PC-3 (cell line): Measurements from ENCODE around the gene TRPM8. TPM values are rescaled to one million over a fixed set of nuclear protein-coding genes. Genes with fewer than 3 reads are reported as not detected.

Experiments used
- ATAC-seq: fragments of 200-7000 bp; cut with Tn5 transposase; 2 replicates; pipeline ENCODE4 v1.9.1; 2020; ENCODE audit warnings: mild to moderate bottlenecking, moderate library complexity
- BruUV-seq: library from RNA; stranded (reverse); fragments of 400-500 nt; replicated peaks from 2 replicates; lab custom pipeline; 2021; lab: Mats Ljungman, UMichigan
- CTCF ChIA-PET: fragments of 300-600 bp; sonication (Branson Sonifier 250); formaldehyde crosslinking; loops from one replicate; lab custom pipeline; 2022; ENCODE audit warnings: antibody characterized with exemption; lab: Charles Lee
- POLR2A ChIA-PET: fragments of 300-600 bp; sonication (Branson Sonifier 250); formaldehyde crosslinking; loops from one replicate; lab custom pipeline; 2022; ENCODE audit warnings: antibody characterized with exemption; ENCODE audit not compliant: unreplicated experiment; lab: Charles Lee
- DNase-seq: peaks from one replicate; pipeline ENCODE4 v3.0.0-alpha.2; 2015
- H2AFZ ChIP-seq: fragments of 300-600 bp; sonication (generic); 2 replicates; pipeline ENCODE4 v1.6.0; 2016; ENCODE audit warnings: antibody characterized with exemption, low read length
- H3F3A ChIP-seq: fragments of 300-600 bp; sonication (generic); one replicate; pipeline ENCODE4 v1.6.0; 2017; ENCODE audit warnings: antibody characterized with exemption, low read length, control low read depth, mild to moderate bottlenecking; ENCODE audit not compliant: unreplicated experiment
- H3K27ac ChIP-seq: fragments of 300-600 bp; sonication (generic); 2 replicates; pipeline ENCODE4 v1.5.1; 2016; ENCODE audit warnings: mild to moderate bottlenecking, low read length
- H3K27me3 ChIP-seq: fragments of 300-600 bp; sonication (generic); 2 replicates; pipeline ENCODE4 v1.6.1; 2016; ENCODE audit warnings: low read length, mixed read lengths
- H3K36me3 ChIP-seq: fragments of 300-600 bp; sonication (generic); 2 replicates; pipeline ENCODE4 v1.6.1; 2016; ENCODE audit warnings: low read depth, mixed run types, low read length, mixed read lengths
- H3K4me1 ChIP-seq: fragments of 300-600 bp; sonication (generic); 2 replicates; pipeline ENCODE4 v1.5.1; 2016; ENCODE audit warnings: low read length; ENCODE audit not compliant: insufficient read depth
- H3K4me2 ChIP-seq: fragments of 300-600 bp; sonication (generic); 2 replicates; pipeline ENCODE4 v1.6.0; 2016; ENCODE audit warnings: low read length
- H3K4me3 ChIP-seq: fragments of 300-600 bp; sonication (generic); 2 replicates; pipeline ENCODE4 v1.5.1; 2016; ENCODE audit warnings: mild to moderate bottlenecking, low read length, mixed read lengths
- H3K79me2 ChIP-seq: fragments of 300-600 bp; sonication (generic); 2 replicates; pipeline ENCODE4 v1.6.1; 2017; ENCODE audit warnings: low read length, mixed read lengths
- H3K9ac ChIP-seq: fragments of 300-600 bp; sonication (generic); 2 replicates; pipeline ENCODE4 v1.6.0; 2016; ENCODE audit warnings: mild to moderate bottlenecking, low read length
- H3K9me2 ChIP-seq: fragments of 300-600 bp; sonication (generic); replicated peaks from 2 replicates; pipeline ENCODE4 v1.6.1; 2016; ENCODE audit warnings: mixed run types, low read length, mixed read lengths
- H3K9me3 ChIP-seq: fragments of 300-600 bp; sonication (generic); 2 replicates; pipeline ENCODE4 v1.6.1; 2016; ENCODE audit warnings: low read length, mixed read lengths
- H4K20me1 ChIP-seq: fragments of 300-600 bp; sonication (generic); 2 replicates; pipeline ENCODE4 v1.6.1; 2016; ENCODE audit warnings: low read length, mixed read lengths
- EZH2 ChIP-seq: fragments of 300-600 bp; sonication (generic); IDR thresholded peaks from one replicate; pipeline ENCODE4 v1.6.1; 2017; ENCODE audit warnings: antibody characterized with exemption, mild to moderate bottlenecking, low read length; ENCODE audit not compliant: unreplicated experiment
- EZH2phosphoT487 ChIP-seq: fragments of 300-600 bp; sonication (generic); IDR thresholded peaks from 2 replicates; pipeline ENCODE4 v1.6.1; 2018; ENCODE audit warnings: mild to moderate bottlenecking, antibody characterized with exemption, low read length, borderline replicate concordance
- intact Hi-C: fragments of 100-400 bp; cut with micrococcal nuclease; formaldehyde crosslinking; loops from 2 replicates; pipeline ENCODE4 v1.9.0; 2023
- total RNA-seq: library from RNA; depleted of rRNA; stranded (reverse); fragments of >200 nt; gene quantifications from 2 replicates; pipeline ENCODE4 v1.2.3, GENCODE V29; 2014
- TF ChIP-seq, protein P1 (sequence below): fragments of 300-600 bp; sonication (generic); conservative IDR thresholded peaks from 2 replicates; pipeline ENCODE4 v1.5.1; 2017; ENCODE audit warnings: antibody characterized with exemption, low read depth, mild to moderate bottlenecking, low read length

TRPM8 gene
- total RNA-seq, 1 experiment from 2014 or later, result not detected

DNA sequence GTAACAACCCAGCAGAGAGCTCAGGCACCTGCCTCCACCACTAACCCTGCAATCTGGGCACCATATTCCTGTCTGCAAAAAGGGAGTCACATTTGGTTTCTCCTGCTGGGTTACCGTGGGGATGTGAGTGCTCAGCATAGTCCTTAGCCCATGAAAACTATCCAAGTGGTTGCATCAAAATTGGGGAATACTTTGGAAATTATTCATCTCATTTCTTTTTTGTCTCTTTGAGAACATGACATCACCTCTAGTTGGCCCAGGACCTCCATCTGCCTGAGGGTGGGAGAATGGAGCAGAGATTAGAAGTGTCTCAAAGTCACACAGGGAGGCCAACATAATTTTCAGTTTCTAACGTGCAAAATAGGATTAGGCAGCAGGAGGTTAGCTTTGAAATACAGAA, 114.0 kb downstream of the TRPM8 start:
- BruUV-seq, result no TSS peak
- no peaks in the 10 kb centered on the region for H4K20me1 ChIP-seq
- no peak for TF ChIP-seq EZH2
- no peak for TF ChIP-seq EZH2phosphoT487
- TF ChIP-seq, protein P1, sequence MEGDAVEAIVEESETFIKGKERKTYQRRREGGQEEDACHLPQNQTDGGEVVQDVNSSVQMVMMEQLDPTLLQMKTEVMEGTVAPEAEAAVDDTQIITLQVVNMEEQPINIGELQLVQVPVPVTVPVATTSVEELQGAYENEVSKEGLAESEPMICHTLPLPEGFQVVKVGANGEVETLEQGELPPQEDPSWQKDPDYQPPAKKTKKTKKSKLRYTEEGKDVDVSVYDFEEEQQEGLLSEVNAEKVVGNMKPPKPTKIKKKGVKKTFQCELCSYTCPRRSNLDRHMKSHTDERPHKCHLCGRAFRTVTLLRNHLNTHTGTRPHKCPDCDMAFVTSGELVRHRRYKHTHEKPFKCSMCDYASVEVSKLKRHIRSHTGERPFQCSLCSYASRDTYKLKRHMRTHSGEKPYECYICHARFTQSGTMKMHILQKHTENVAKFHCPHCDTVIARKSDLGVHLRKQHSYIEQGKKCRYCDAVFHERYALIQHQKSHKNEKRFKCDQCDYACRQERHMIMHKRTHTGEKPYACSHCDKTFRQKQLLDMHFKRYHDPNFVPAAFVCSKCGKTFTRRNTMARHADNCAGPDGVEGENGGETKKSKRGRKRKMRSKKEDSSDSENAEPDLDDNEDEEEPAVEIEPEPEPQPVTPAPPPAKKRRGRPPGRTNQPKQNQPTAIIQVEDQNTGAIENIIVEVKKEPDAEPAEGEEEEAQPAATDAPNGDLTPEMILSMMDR, result no peak
- H3K9ac ChIP-seq, result no peak overlapping the region
- no peak for ATAC-seq
- DNase-seq, result no peak
- H2AFZ ChIP-seq, result no peak overlapping the region
- no peak overlapping the region for H3K27ac ChIP-seq
- intact Hi-C loops, result loop anchor here (5.0 kb wide), 1 partner anchor 81 kb away; no protein-coding TSS in a partner anchor
- H3K4me3 ChIP-seq, result no peak overlapping the region
- H3K4me1 ChIP-seq, result peaks cover 28% of the 10 kb centered on the region
- H3K27me3 ChIP-seq, result no peaks in the 10 kb centered on the region
- H3K36me3 ChIP-seq, result no peaks in the 10 kb centered on the region
- no peaks in the 10 kb centered on the region; the same call in 1 of the 2 replicates for H3K9me3 ChIP-seq
- no peak overlapping the region for H3K4me2 ChIP-seq
- ChIA-PET CTCF (no interaction called here), POLR2A (no interaction called here)
- no peaks in the 10 kb centered on the region for H3K9me2 ChIP-seq
- H3F3A ChIP-seq, result no peaks in the 10 kb centered on the region
- H3K79me2 ChIP-seq, result no peaks in the 10 kb centered on the region

DNA sequence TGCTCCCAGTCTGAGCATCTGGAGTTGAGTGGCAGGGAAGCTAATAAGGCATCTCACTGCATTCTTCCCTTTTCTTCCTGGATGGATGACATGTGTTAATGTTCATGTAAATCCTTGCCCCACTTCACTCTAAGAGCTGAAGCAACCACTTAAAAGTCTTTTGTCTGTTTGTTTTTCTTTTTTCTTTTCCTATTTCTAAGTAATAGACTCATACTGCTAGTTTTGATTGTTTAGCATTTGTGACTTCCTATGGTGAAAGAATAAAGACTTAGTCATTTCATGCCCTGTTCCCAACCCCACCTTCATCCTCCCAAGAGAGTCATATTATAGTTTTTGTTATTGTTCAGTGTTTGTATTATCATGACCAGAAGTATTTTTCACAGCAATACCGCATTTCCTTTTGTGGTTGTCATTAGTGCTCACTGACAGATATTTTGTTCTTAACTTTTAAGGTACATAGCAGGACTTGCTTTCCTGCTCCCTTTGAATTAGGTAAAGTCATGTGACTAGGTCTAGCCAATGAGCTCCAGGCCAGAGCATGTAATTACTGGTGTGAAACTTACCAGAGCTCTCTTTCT, 115.2 kb downstream of the TRPM8 start:
- DNase-seq (peak; percentile 86), ATAC-seq (peak; percentile 94)
- H3K4me3 ChIP-seq, result no peak overlapping the region
- peaks cover 28% of the 10 kb centered on the region for H3K4me1 ChIP-seq
- no peak overlapping the region for H2AFZ ChIP-seq
- H3K9me3 ChIP-seq, result no peaks in the 10 kb centered on the region; the same call in 1 of the 2 replicates
- H3K4me2 ChIP-seq, result peak overlapping the region; percentile 3; the same call in 1 of the 2 replicates
- H3F3A ChIP-seq, result no peaks in the 10 kb centered on the region
- no peaks in the 10 kb centered on the region for H3K9me2 ChIP-seq
- no TSS peak for BruUV-seq
- no peaks in the 10 kb centered on the region for H3K79me2 ChIP-seq
- no peaks in the 10 kb centered on the region for H4K20me1 ChIP-seq
- TF ChIP-seq EZH2 (no peak), EZH2phosphoT487 (no peak)
- TF ChIP-seq, protein P1, result no peak
- H3K9ac ChIP-seq, result no peak overlapping the region
- H3K27ac ChIP-seq, result peak overlapping the region; percentile 43
- H3K27me3 ChIP-seq, result no peaks in the 10 kb centered on the region
- ChIA-PET CTCF (no interaction called here), POLR2A (no interaction called here)
- intact Hi-C loops, result loop anchor here (5.0 kb wide), 1 partner anchor 80 kb away; no protein-coding TSS in a partner anchor
- H3K36me3 ChIP-seq, result no peaks in the 10 kb centered on the region

DNA sequence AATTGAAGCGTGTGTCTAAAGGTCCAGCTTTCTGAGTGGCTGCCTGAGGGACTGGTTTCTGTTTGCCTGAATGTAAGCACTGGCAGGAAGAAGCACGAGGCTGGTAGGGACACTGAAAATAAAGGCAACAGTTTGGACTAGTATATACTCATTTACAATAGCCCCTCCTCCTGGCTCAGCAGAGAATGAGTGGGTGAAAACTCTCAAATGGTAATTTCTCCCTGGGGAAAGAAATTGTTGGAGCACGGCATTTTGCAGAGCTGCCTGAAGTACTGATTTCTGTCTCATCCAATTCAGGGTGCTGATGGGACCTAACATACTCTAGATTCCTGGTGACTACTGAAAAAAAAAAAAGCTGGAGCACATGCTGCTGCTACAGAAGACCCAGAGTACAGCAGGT, 116.0 kb downstream of the TRPM8 start:
- Histone ChIP-seq H3K36me3 (no peaks in the 10 kb centered on the region), H3K4me2 (no peak overlapping the region), H2AFZ (no peak overlapping the region), H3K4me3 (no peak overlapping the region), H3K27me3 (no peaks in the 10 kb centered on the region), H3K9me2 (no peaks in the 10 kb centered on the region), H3K27ac (0 out of 2 replicates have a peak overlapping the region, but pooled peaks have one; percentile 32), H3F3A (no peaks in the 10 kb centered on the region), H4K20me1 (no peaks in the 10 kb centered on the region), H3K9ac (no peak overlapping the region), H3K4me1 (peaks cover 28% of the 10 kb centered on the region), H3K79me2 (no peaks in the 10 kb centered on the region), H3K9me3 (no peaks in the 10 kb centered on the region; the same call in 1 of the 2 replicates)
- TF ChIP-seq, protein P1, result no peak; the same call in 1 of the 2 replicates
- TF ChIP-seq EZH2, result no peak
- no peak for TF ChIP-seq EZH2phosphoT487
- no peak for DNase-seq
- intact Hi-C loops, result loop anchor here (5.0 kb wide), 1 partner anchor 79 kb away; no protein-coding TSS in a partner anchor
- ChIA-PET POLR2A (no interaction called here), CTCF (no interaction called here)
- ATAC-seq, result no peak
- BruUV-seq, result no TSS peak
